ENCODE results near the gene PXDC1. TPM values are rescaled to one million over a fixed set of nuclear protein-coding genes. Genes with fewer than 3 reads are reported as not detected.
"Not testable (repeated sequence)": the region's sequence is repeated elsewhere in the genome, so short reads cannot be mapped to it uniquely, and the experiment has no call there.

Gene PXDC1
- total RNA-seq, 2 experiments from 2014 or later = 0.18 TPM; not detected in 1

DNA sequence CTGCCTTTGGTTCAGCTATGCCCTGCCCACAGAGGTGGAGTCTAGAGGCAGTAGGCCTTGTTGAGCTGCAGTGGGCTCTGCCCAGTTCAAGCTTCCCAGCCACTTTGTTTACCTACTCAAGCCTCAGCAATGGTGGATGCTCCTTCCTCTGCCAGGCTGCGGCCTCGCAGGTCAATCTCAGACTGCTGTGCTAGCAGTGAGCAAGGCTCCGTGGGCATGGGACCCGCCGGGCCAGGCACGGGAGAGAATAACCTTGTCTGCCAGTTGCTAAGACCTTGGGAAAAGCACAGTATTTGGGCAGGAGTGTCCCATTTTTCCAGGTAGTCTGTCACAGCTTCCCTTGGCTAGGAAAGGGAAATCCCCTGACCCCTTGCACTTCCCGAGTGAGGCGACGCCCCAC, 73.8 kb downstream of the PXDC1 start:
- H3K9me3 Mint-ChIP-seq = peaks cover 14% of the 10 kb centered on the region
- H3K36me3 Mint-ChIP-seq, H3K27me3 Mint-ChIP-seq, DNase-seq, H3K27ac Mint-ChIP-seq, H3K4me3 Mint-ChIP-seq, H3K4me1 Mint-ChIP-seq: not testable (repeated sequence)

DNA sequence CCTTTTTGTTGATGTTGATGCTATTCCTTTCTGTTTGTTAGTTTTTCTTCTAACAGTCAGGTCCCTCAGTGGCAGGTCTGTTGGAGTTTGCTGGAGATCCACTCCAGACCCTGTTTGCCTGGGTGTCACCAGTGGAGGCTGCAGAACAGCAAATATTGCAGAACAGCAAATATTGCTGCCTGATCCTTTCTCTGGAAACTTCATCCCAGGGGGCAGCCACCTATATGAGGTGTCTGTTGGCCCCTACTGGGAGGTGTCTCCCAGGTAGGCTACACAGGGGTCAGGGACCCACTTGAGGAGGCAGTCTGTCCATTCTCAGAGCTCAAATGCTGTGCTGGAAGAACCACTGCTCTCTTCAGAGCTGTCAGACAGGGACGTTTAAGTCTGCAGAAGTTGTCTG, 74.2 kb downstream of the PXDC1 start:
- H3K4me3 Mint-ChIP-seq, DNase-seq, H3K27me3 Mint-ChIP-seq, H3K4me1 Mint-ChIP-seq, H3K27ac Mint-ChIP-seq, H3K36me3 Mint-ChIP-seq: not testable (repeated sequence)
- peaks cover 14% of the 10 kb centered on the region for H3K9me3 Mint-ChIP-seq

Other genes starting within 250 kb of the PXDC1 start
- 1 to 10 TPM; 8.7 TPM for gene FAM50B, start 97.7 kb upstream of the PXDC1 start, total RNA-seq

Measured in activated naive CD8-positive, alpha-beta T cell treated with anti-CD3 and anti-CD28 coated beads for 36 hours (primary cell).